Karpas-422 (cell line): ENCODE data around the gene NIT1. TPM values are rescaled to one million over a fixed set of nuclear protein-coding genes. Genes with fewer than 3 reads are reported as not detected.

Experiments used
- DNase-seq: peaks from one replicate; pipeline ENCODE4 v3.0.0-alpha.2; 2015
- H2AFZ ChIP-seq: fragments of 200-600 bp; sonication (generic); 2 replicates; pipeline ENCODE4 v1.6.1; 2014; ENCODE audit warnings: antibody characterized with exemption, low read length, mixed read lengths
- H3K27ac ChIP-seq: fragments of 200-600 bp; sonication (generic); 2 replicates; pipeline ENCODE4 v1.5.1; 2014; ENCODE audit warnings: mild to moderate bottlenecking, low read length, moderate library complexity
- H3K27me3 ChIP-seq: fragments of 200-600 bp; sonication (generic); 2 replicates; pipeline ENCODE4 v1.6.1; 2014; ENCODE audit warnings: low read length, mixed read lengths
- H3K36me3 ChIP-seq: fragments of 200-600 bp; sonication (generic); 2 replicates; pipeline ENCODE4 v1.6.1; 2014; ENCODE audit warnings: low read length, mixed read lengths; ENCODE audit not compliant: insufficient read depth
- H3K4me1 ChIP-seq: fragments of 200-600 bp; sonication (generic); 2 replicates; pipeline ENCODE4 v1.6.1; 2014; ENCODE audit warnings: mild to moderate bottlenecking, low read length, mixed read lengths
- H3K4me2 ChIP-seq: fragments of 200-600 bp; sonication (generic); 2 replicates; pipeline ENCODE4 v1.6.1; 2014; ENCODE audit warnings: low read length, low read depth, mild to moderate bottlenecking; ENCODE audit not compliant: poor library complexity, severe bottlenecking
- H3K4me3 ChIP-seq: fragments of 200-600 bp; sonication (generic); 2 replicates; pipeline ENCODE4 v1.5.1; 2014; ENCODE audit warnings: mild to moderate bottlenecking, antibody characterized with exemption, low read length, mixed read lengths
- H3K79me2 ChIP-seq: fragments of 200-600 bp; sonication (generic); 2 replicates; pipeline ENCODE4 v1.6.1; 2014; ENCODE audit warnings: mild to moderate bottlenecking, low read length, mixed read lengths
- H3K9ac ChIP-seq: fragments of 200-600 bp; sonication (generic); 2 replicates; pipeline ENCODE4 v1.6.0; 2014; ENCODE audit warnings: low read length
- H3K9me2 ChIP-seq: fragments of 200-600 bp; sonication (generic), shearing (Covaris generic); replicated peaks from 2 replicates; pipeline ENCODE4 v1.6.0; 2014; ENCODE audit warnings: mild to moderate bottlenecking, low read length, moderate library complexity; ENCODE audit not compliant: insufficient read depth
- H3K9me3 ChIP-seq: fragments of 300-700, 200-600 bp; sonication (generic); 2 replicates; pipeline ENCODE4 v1.6.1; 2014; ENCODE audit warnings: low read length, mixed read lengths
- H4K20me1 ChIP-seq: fragments of 200-600 bp; sonication (generic); 2 replicates; pipeline ENCODE4 v1.6.1; 2014; ENCODE audit warnings: mild to moderate bottlenecking, antibody characterized with exemption, low read length, low read depth; ENCODE audit not compliant: insufficient read depth
- total RNA-seq: library from RNA; depleted of rRNA; stranded (reverse); fragments of >200 nt; shearing (Covaris generic); gene quantifications from 2 replicates; pipeline ENCODE4 v1.2.3, GENCODE V29; 2014; ENCODE audit warnings: low replicate concordance; rRNA removed

NIT1 gene
- total RNA-seq: 41.5 and 44.0 TPM in 2 replicates

- peaks cover 32% of the 10 kb centered on the region; the same call in 1 of the 2 replicates for H3K36me3 ChIP-seq
- peaks cover 64% of the 10 kb centered on the region for H3K4me1 ChIP-seq
- H3K27ac ChIP-seq: peak within 1 kb of the TSS; percentile 67
- H2AFZ ChIP-seq: peak within 1 kb of the TSS; percentile 70
- H3K4me3 ChIP-seq: peak within 1 kb of the TSS; percentile 98
- peak within 1 kb of the TSS; percentile 81 for H3K4me2 ChIP-seq
- H4K20me1 ChIP-seq: peaks cover 8% of the 10 kb centered on the region; the same call in 1 of the 2 replicates
- peak within 1 kb of the TSS; percentile 97 for H3K9ac ChIP-seq
- H3K9me2 ChIP-seq: no peaks in the 10 kb centered on the region
- no peaks in the 10 kb centered on the region for H3K27me3 ChIP-seq
- peaks cover 73% of the 10 kb centered on the region for H3K79me2 ChIP-seq
- peak; percentile 95 for DNase-seq
- no peaks in the 10 kb centered on the region for H3K9me3 ChIP-seq
These were observed at the start of gene NIT1, which contains the start of gene PFDN2 for GRCh38 chr1:161117759-161118581. TSS of gene NIT1 (plus strand) at chr1:161118105. CDS start at chr1:161118177, 72 bp downstream. TSS of gene PFDN2 (minus strand) at chr1:161118037. CDS start at chr1:161118026, 11 bp downstream.

GRCh38 chr1:161068306-161069234 is 49.3 kb upstream of the NIT1 start:
- Histone ChIP-seq H3K9ac (peak overlapping the region; percentile 99), H3K79me2 (peaks cover 59% of the 10 kb centered on the region), H2AFZ (no peak overlapping the region)

GRCh38 chr1:161069241-161069640 is 48.7 kb upstream of the NIT1 start:
- Histone ChIP-seq H3K27ac (peak overlapping the region; percentile 94), H3K79me2 (peaks cover 53% of the 10 kb centered on the region), H3K9me2 (no peaks in the 10 kb centered on the region), H3K36me3 (peaks cover 6% of the 10 kb centered on the region; the same call in 1 of the 2 replicates), H4K20me1 (no peaks in the 10 kb centered on the region; the same call in 1 of the 2 replicates), H3K4me1 (peaks cover 30% of the 10 kb centered on the region), H3K27me3 (no peaks in the 10 kb centered on the region), H2AFZ (no peak overlapping the region), H3K9me3 (no peaks in the 10 kb centered on the region), H3K9ac (peak overlapping the region; percentile 99), H3K4me3 (peak overlapping the region; percentile 97), H3K4me2 (peak overlapping the region; percentile 98)
- DNase-seq: peak; percentile 58

More at GRCh38 chr1:161068306-161069234, 49.3 kb upstream of the NIT1 start:
- peak overlapping the region; percentile 97 for H3K4me3 ChIP-seq
- no peaks in the 10 kb centered on the region for H3K27me3 ChIP-seq
- H3K27ac ChIP-seq: peak overlapping the region; percentile 94
- peak overlapping the region; percentile 98 for H3K4me2 ChIP-seq
- H3K9me2 ChIP-seq: no peaks in the 10 kb centered on the region
- peaks cover 6% of the 10 kb centered on the region; the same call in 1 of the 2 replicates for H3K36me3 ChIP-seq
- H3K9me3 ChIP-seq: no peaks in the 10 kb centered on the region
- peak; percentile 88 for DNase-seq
- no peaks in the 10 kb centered on the region; the same call in 1 of the 2 replicates for H4K20me1 ChIP-seq
- H3K4me1 ChIP-seq: peaks cover 30% of the 10 kb centered on the region

- H3K36me3 ChIP-seq: peaks cover 6% of the 10 kb centered on the region; the same call in 1 of the 2 replicates
- no peaks in the 10 kb centered on the region; the same call in 1 of the 2 replicates for H4K20me1 ChIP-seq
- peak within 1 kb of the TSS; percentile 98 for H3K4me2 ChIP-seq
- no peaks in the 10 kb centered on the region for H3K9me3 ChIP-seq
- H3K9ac ChIP-seq: peak within 1 kb of the TSS; percentile 99
- H3K79me2 ChIP-seq: peaks cover 48% of the 10 kb centered on the region
- peaks cover 30% of the 10 kb centered on the region for H3K4me1 ChIP-seq
- peak within 1 kb of the TSS; percentile 94 for H3K27ac ChIP-seq
- peak within 1 kb of the TSS; percentile 87; the same call in 1 of the 2 replicates for H2AFZ ChIP-seq
- DNase-seq: peak; percentile 96
- H3K27me3 ChIP-seq: no peaks in the 10 kb centered on the region
- peak within 1 kb of the TSS; percentile 97 for H3K4me3 ChIP-seq
- no peaks in the 10 kb centered on the region for H3K9me2 ChIP-seq
These were observed 48.1 kb upstream of the NIT1 start, which contains the start of gene ARHGAP30 for GRCh38 chr1:161069731-161070270. TSS of gene ARHGAP30 (minus strand) at chr1:161069891. CDS start at chr1:161069624, 267 bp downstream.

- Histone ChIP-seq H3K9ac (no peak overlapping the region), H3K27me3 (no peaks in the 10 kb centered on the region), H3K79me2 (peaks cover 41% of the 10 kb centered on the region), H3K4me1 (peaks cover 30% of the 10 kb centered on the region), H3K4me3 (no peak overlapping the region), H3K27ac (peak overlapping the region; percentile 94; the same call in 1 of the 2 replicates), H3K9me2 (no peaks in the 10 kb centered on the region), H3K9me3 (no peaks in the 10 kb centered on the region), H2AFZ (0 out of 2 replicates have a peak overlapping the region, but pooled peaks have one; percentile 76), H4K20me1 (no peaks in the 10 kb centered on the region; the same call in 1 of the 2 replicates), H3K36me3 (peaks cover 6% of the 10 kb centered on the region; the same call in 1 of the 2 replicates), H3K4me2 (peak overlapping the region; percentile 98)
- DNase-seq: no peak
These were observed 47.1 kb upstream of the NIT1 start for GRCh38 chr1:161070761-161071160.

- no peak overlapping the region for H3K4me3 ChIP-seq
- no peaks in the 10 kb centered on the region for H3K9me2 ChIP-seq
- H4K20me1 ChIP-seq: no peaks in the 10 kb centered on the region; the same call in 1 of the 2 replicates
- H3K27me3 ChIP-seq: no peaks in the 10 kb centered on the region
- H3K36me3 ChIP-seq: peaks cover 2% of the 10 kb centered on the region; the same call in 1 of the 2 replicates
- H3K4me1 ChIP-seq: peaks cover 26% of the 10 kb centered on the region
- H3K9ac ChIP-seq: no peak overlapping the region
- H3K4me2 ChIP-seq: no peak overlapping the region
- H2AFZ ChIP-seq: no peak overlapping the region
- no peak overlapping the region for H3K27ac ChIP-seq
- peak; percentile 78 for DNase-seq
- H3K79me2 ChIP-seq: peaks cover 30% of the 10 kb centered on the region
- no peaks in the 10 kb centered on the region for H3K9me3 ChIP-seq
These were observed 46.0 kb upstream of the NIT1 start for GRCh38 chr1:161071886-161072371.

- Histone ChIP-seq H2AFZ (no peak overlapping the region), H3K4me1 (peaks cover 20% of the 10 kb centered on the region), H3K79me2 (peaks cover 21% of the 10 kb centered on the region), H3K9ac (no peak overlapping the region), H3K4me3 (no peak overlapping the region), H3K36me3 (no peaks in the 10 kb centered on the region), H3K27me3 (no peaks in the 10 kb centered on the region), H3K27ac (no peak overlapping the region), H3K9me2 (no peaks in the 10 kb centered on the region), H4K20me1 (no peaks in the 10 kb centered on the region; the same call in 1 of the 2 replicates), H3K9me3 (no peaks in the 10 kb centered on the region), H3K4me2 (no peak overlapping the region)
- no peak for DNase-seq
These were observed 45.0 kb upstream of the NIT1 start for GRCh38 chr1:161072751-161073449.
